CD4-positive, alpha-beta memory T cell (primary cell): ENCODE measurements around the gene RTL9. TPM values are rescaled to one million over a fixed set of nuclear protein-coding genes. Genes with fewer than 3 reads are reported as not detected.
A peak's percentile ranks its signal among the peaks of the same experiment; 100 is the strongest.

Experiments
- CTCF ChIA-PET: fragments of 350-600 bp; sonication (Branson Sonifier 250); formaldehyde crosslinking; loops from one replicate; lab custom pipeline; 2021; ENCODE audit warnings: inconsistent platforms; ENCODE audit not compliant: partially characterized antibody; lab: Charles Lee
- POLR2A ChIA-PET: fragments of 350-600 bp; sonication (Branson Sonifier 250); formaldehyde crosslinking; loops from one replicate; lab custom pipeline; 2021; ENCODE audit not compliant: partially characterized antibody; lab: Charles Lee
- DNase-seq, 5 donors: peaks; one replicate each; pipeline versions ENCODE4 v3.0.0 to v3.0.0-alpha.2; 2020 to 2022; ENCODE audit warnings: mixed read lengths in 1 of 5
- H3K27ac ChIP-seq: one replicate; pipeline ENCODE4 v1.7.0; 2013; ENCODE audit warnings: low read depth, low read length
- H3K27me3 ChIP-seq: 2 replicates; pipeline ENCODE4 v1.7.0; 2013; ENCODE audit warnings: mild to moderate bottlenecking, low read length, moderate library complexity; ENCODE audit not compliant: insufficient read depth
- H3K36me3 ChIP-seq: 2 replicates; pipeline ENCODE4 v1.7.0; 2013; ENCODE audit warnings: mild to moderate bottlenecking, low read length, moderate library complexity; ENCODE audit not compliant: insufficient read depth
- H3K4me1 ChIP-seq: 2 replicates; pipeline ENCODE4 v1.7.0; 2013; ENCODE audit warnings: mild to moderate bottlenecking, low read length, moderate library complexity; ENCODE audit not compliant: insufficient read depth
- H3K4me3 ChIP-seq, 2 donors: one replicate each; pipeline ENCODE4 v1.7.0; 2013; ENCODE audit warnings: low read length in 2 of 2, mild to moderate bottlenecking in 1 of 2
- H3K9me3 ChIP-seq, 2 donors: one replicate each; pipeline ENCODE4 v1.7.0; 2013; ENCODE audit warnings: low read length in 2 of 2, control low read depth in 1 of 2; ENCODE audit not compliant: control insufficient read depth in 1 of 2
- H3K27ac Mint-ChIP-seq, 7 donors: one replicate each; pipeline ENCODE4 v1.8.0; 2020 to 2021; ENCODE audit warnings: mixed read lengths in 7 of 7, mild to moderate bottlenecking in 6 of 7, inconsistent platforms in 3 of 7, moderate library complexity in 3 of 7
- H3K27me3 Mint-ChIP-seq, 2 donors: one replicate each; pipeline ENCODE4 v1.8.0; 2020 to 2021; ENCODE audit warnings: mixed read lengths in 2 of 2
- H3K36me3 Mint-ChIP-seq, 2 donors: one replicate each; pipeline ENCODE4 v1.8.0; 2020 to 2021; ENCODE audit warnings: mixed read lengths in 2 of 2, inconsistent platforms in 1 of 2, mild to moderate bottlenecking in 1 of 2
- H3K4me1 Mint-ChIP-seq, 4 donors: one replicate each; pipeline ENCODE4 v1.8.0; 2020 to 2021; ENCODE audit warnings: mixed read lengths in 4 of 4, mild to moderate bottlenecking in 1 of 4
- H3K4me3 Mint-ChIP-seq, 8 donors: one replicate each; pipeline ENCODE4 v1.8.0; 2020 to 2021; ENCODE audit warnings: mixed read lengths in 8 of 8, mild to moderate bottlenecking in 7 of 8, moderate library complexity in 6 of 8, inconsistent platforms in 3 of 8
- H3K9me3 Mint-ChIP-seq, 8 donors: one replicate each; pipeline ENCODE4 v1.8.0; 2020 to 2021; ENCODE audit warnings: mixed read lengths in 8 of 8, mild to moderate bottlenecking in 5 of 8, inconsistent platforms in 3 of 8, moderate library complexity in 1 of 8
- intact Hi-C: fragments of 100-400 bp; cut with micrococcal nuclease; formaldehyde crosslinking; loops from one replicate; pipeline ENCODE4 v1.15.1; 2023
- polyA plus RNA-seq, 2 donors: library from polyadenylated mRNA; unstranded; fragments of 300-500 nt; fragmentation: Illumina TruSeq; gene quantifications; one replicate each; pipeline ENCODE4 v1.2.3, GENCODE V29; 2021
- total RNA-seq, 2 experiments: library from RNA; stranded (reverse); gene quantifications; one replicate each; pipeline ENCODE4 v1.2.3, GENCODE V29; 2021

The RTL9 gene
- total and polyA plus RNA-seq, 4 experiments from 2014 or later: not detected

DNA sequence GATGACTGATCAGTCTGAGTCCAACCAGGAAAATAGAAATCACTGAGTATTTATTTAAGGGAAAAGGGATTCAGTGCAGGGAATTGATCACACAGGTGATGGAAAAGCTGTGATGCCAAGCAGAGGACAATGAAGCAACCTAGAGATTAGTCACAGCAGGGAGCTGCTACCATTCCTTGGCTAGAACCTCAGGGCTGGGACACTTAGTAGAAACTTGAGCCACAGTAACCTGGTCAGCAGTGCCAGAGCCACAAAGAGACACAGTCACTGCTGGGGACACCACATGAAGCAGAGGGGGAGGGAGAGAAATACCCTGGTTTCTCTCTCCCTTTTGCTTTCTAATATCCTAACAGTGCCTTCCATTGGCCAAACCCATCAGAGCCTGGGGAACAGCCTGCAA lies 38.7 kb downstream of the RTL9 start:
- DNase-seq: no peak
- Mint-ChIP-seq H3K27ac (no peak overlapping the region), H3K4me1 (peaks cover 0 to 1% (median 0%) of the 10 kb centered on the region in 4 donors), H3K36me3 (no peaks in the 10 kb centered on the region), H3K9me3 (no peaks in the 10 kb centered on the region), H3K27me3 (peaks cover 0 to 5% of the 10 kb centered on the region in 2 donors), H3K4me3 (no peak overlapping the region)
- H3K36me3 ChIP-seq: no peaks in the 10 kb centered on the region
- no peaks in the 10 kb centered on the region for H3K4me1 ChIP-seq
- no peak overlapping the region for H3K27ac ChIP-seq
- CTCF ChIA-PET: interaction anchor here (0.9 to 1.1 kb wide), 3 partner anchors 14 to 242 kb away, joined by 3 read pairs; no protein-coding TSS in a partner anchor
- intact Hi-C loops: no loop called here
- H3K9me3 ChIP-seq: no peaks in the 10 kb centered on the region
- POLR2A ChIA-PET: no interaction called here
- no peaks in the 10 kb centered on the region for H3K27me3 ChIP-seq
- no peak overlapping the region for H3K4me3 ChIP-seq

DNA sequence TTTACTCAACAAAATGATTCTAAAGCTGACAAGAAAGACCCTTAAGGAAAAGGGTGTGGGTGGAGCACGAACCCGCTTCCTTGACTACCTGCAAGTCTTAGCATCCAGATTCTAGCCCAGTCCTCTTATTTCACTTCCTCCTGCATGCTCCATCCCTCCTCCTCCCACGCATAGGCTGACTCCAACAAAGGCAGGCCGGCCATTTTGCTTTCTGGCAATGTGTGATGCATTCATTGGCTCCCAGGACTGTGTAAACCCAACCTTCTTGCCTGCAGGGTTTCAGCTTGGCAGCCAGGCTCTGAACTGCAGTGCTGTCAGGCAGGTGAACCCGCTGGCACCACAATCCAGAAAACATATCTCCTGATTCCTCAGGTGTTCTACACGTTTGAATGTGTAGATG lies 39.3 kb downstream of the RTL9 start:
- Histone ChIP-seq H3K9me3 (no peaks in the 10 kb centered on the region), H3K27me3 (no peaks in the 10 kb centered on the region), H3K36me3 (no peaks in the 10 kb centered on the region), H3K27ac (no peak overlapping the region), H3K4me3 (no peak overlapping the region), H3K4me1 (no peaks in the 10 kb centered on the region)
- ChIA-PET POLR2A (no interaction called here), CTCF (interaction anchor here (0.9 to 1.1 kb wide), 2 partner anchors 230 to 243 kb away, joined by 3 read pairs; no protein-coding TSS in a partner anchor)
- no peaks in the 10 kb centered on the region for H3K36me3 Mint-ChIP-seq
- peaks cover 0 to 5% of the 10 kb centered on the region in 2 donors for H3K27me3 Mint-ChIP-seq
- H3K4me1 Mint-ChIP-seq: peaks cover 0 to 1% (median 0%) of the 10 kb centered on the region in 4 donors
- H3K27ac Mint-ChIP-seq: no peak overlapping the region
- intact Hi-C loops: no loop called here
- H3K9me3 Mint-ChIP-seq: no peaks in the 10 kb centered on the region
- H3K4me3 Mint-ChIP-seq: no peak overlapping the region
- no peak for DNase-seq

- no peaks in the 10 kb centered on the region for H3K36me3 ChIP-seq
- Mint-ChIP-seq H3K27me3 (peaks cover 0 to 6% of the 10 kb centered on the region in 2 donors), H3K4me1 (peaks cover 0 to 1% (median 0%) of the 10 kb centered on the region in 4 donors), H3K36me3 (no peaks in the 10 kb centered on the region), H3K27ac (no peak overlapping the region), H3K4me3 (no peak overlapping the region), H3K9me3 (no peaks in the 10 kb centered on the region)
- ChIA-PET POLR2A (no interaction called here), CTCF (interaction anchor here (5.3 kb wide), 1 partner anchor 240 kb away, joined by 56 read pairs; no protein-coding TSS in a partner anchor)
- no peak overlapping the region for H3K27ac ChIP-seq
- no peaks in the 10 kb centered on the region for H3K27me3 ChIP-seq
- intact Hi-C loops: no loop called here
- H3K4me3 ChIP-seq: no peak overlapping the region
- no peaks in the 10 kb centered on the region for H3K9me3 ChIP-seq
- H3K4me1 ChIP-seq: no peaks in the 10 kb centered on the region
- DNase-seq: no peak
These were observed 40.8 kb downstream of the RTL9 start for GRCh38 chrX:110399497-110399896.

GRCh38 chrX:110399966-110400365 lies 41.3 kb downstream of the RTL9 start:
- H3K9me3 ChIP-seq: no peaks in the 10 kb centered on the region
- no peak overlapping the region for H3K27ac ChIP-seq
- no peak for DNase-seq
- H3K4me1 Mint-ChIP-seq: peaks cover 0 to 1% (median 0%) of the 10 kb centered on the region in 4 donors
- POLR2A ChIA-PET: no interaction called here
- H3K9me3 Mint-ChIP-seq: no peaks in the 10 kb centered on the region
- no peak overlapping the region for H3K27ac Mint-ChIP-seq
- no peaks in the 10 kb centered on the region for H3K36me3 ChIP-seq
- no peak overlapping the region for H3K4me3 Mint-ChIP-seq
- no peaks in the 10 kb centered on the region for H3K36me3 Mint-ChIP-seq
- H3K27me3 Mint-ChIP-seq: peaks cover 0 to 6% of the 10 kb centered on the region in 2 donors
- no peak overlapping the region for H3K4me3 ChIP-seq
- H3K27me3 ChIP-seq: no peaks in the 10 kb centered on the region
- H3K4me1 ChIP-seq: no peaks in the 10 kb centered on the region
- intact Hi-C loops: loop anchor here (10.0 kb wide), 1 partner anchor 85 kb away; the partner anchor contains the start of gene AMMECR1
- CTCF ChIA-PET: interaction anchor here (5.3 kb wide), 1 partner anchor 240 kb away, joined by 56 read pairs; no protein-coding TSS in a partner anchor

DNA sequence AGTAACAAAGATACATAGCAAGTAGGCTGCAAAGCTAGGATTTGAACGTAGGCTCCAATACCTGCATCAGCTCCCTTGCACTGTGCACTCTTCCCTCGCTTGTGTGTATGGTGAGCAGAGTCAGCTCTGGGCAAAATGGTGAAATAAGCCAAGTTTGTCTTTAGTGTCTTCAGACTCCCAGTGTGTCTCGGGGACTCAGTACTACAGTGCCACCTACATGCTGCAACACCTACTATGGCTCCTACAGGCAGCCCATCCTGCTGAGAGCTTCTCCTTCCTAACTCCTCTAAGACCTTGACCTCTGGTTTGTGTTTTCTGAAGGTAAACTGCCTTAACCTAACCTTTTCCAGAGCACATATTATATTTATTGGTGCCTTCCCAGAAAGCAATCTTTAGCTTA lies 42.5 kb downstream of the RTL9 start:
- Histone ChIP-seq H3K4me3 (no peak overlapping the region), H3K27ac (no peak overlapping the region), H3K4me1 (no peaks in the 10 kb centered on the region), H3K27me3 (no peaks in the 10 kb centered on the region), H3K9me3 (no peaks in the 10 kb centered on the region), H3K36me3 (no peaks in the 10 kb centered on the region)
- Mint-ChIP-seq H3K27me3 (peaks cover 0 to 6% of the 10 kb centered on the region in 2 donors), H3K36me3 (no peaks in the 10 kb centered on the region), H3K4me1 (peaks cover 0 to 1% (median 0%) of the 10 kb centered on the region in 4 donors), H3K4me3 (no peak overlapping the region), H3K27ac (no peak overlapping the region), H3K9me3 (no peaks in the 10 kb centered on the region)
- intact Hi-C loops: loop anchor here (1.0 to 10.0 kb wide), 2 partner anchors 86 to 241 kb away; partner anchors contain the start of gene AMMECR1
- ChIA-PET POLR2A (no interaction called here), CTCF (interaction anchor here (0.7 to 5.3 kb wide), 7 partner anchors 85 to 254 kb away, joined by 3 to 56 read pairs (median 3); no protein-coding TSS in a partner anchor)
- peak in 2 of 5 donors; percentile 2 to 4 for DNase-seq

- Histone ChIP-seq H3K27me3 (no peaks in the 10 kb centered on the region), H3K27ac (no peak overlapping the region), H3K4me1 (no peaks in the 10 kb centered on the region), H3K9me3 (no peaks in the 10 kb centered on the region), H3K36me3 (no peaks in the 10 kb centered on the region), H3K4me3 (no peak overlapping the region)
- DNase-seq: no peak
- ChIA-PET CTCF (interaction anchor here (0.8 to 5.3 kb wide), 7 partner anchors 10 to 247 kb away, joined by 3 to 56 read pairs (median 4); no protein-coding TSS in a partner anchor), POLR2A (no interaction called here)
- H3K4me1 Mint-ChIP-seq: peaks cover 0 to 1% (median 0%) of the 10 kb centered on the region in 4 donors
- peak overlapping the region in 1 of 7 donors; percentile 43 for H3K27ac Mint-ChIP-seq
- H3K27me3 Mint-ChIP-seq: peaks cover 0 to 6% of the 10 kb centered on the region in 2 donors
- intact Hi-C loops: loop anchor here (10.0 kb wide), 1 partner anchor 87 kb away; the partner anchor contains the start of gene AMMECR1
- no peaks in the 10 kb centered on the region for H3K36me3 Mint-ChIP-seq
- no peak overlapping the region for H3K4me3 Mint-ChIP-seq
- H3K9me3 Mint-ChIP-seq: no peaks in the 10 kb centered on the region
These were observed 43.6 kb downstream of the RTL9 start for GRCh38 chrX:110402091-110402849.

- H3K27me3 Mint-ChIP-seq: peaks cover 0 to 6% of the 10 kb centered on the region in 2 donors
- intact Hi-C loops: loop anchor here (10.0 kb wide), 1 partner anchor 88 kb away; the partner anchor contains the start of gene AMMECR1
- H3K27ac Mint-ChIP-seq: no peak overlapping the region
- ChIA-PET POLR2A (no interaction called here), CTCF (interaction anchor here (0.8 to 5.3 kb wide), 9 partner anchors 9 to 256 kb away, joined by 3 to 56 read pairs (median 4); no protein-coding TSS in a partner anchor)
- H3K9me3 Mint-ChIP-seq: no peaks in the 10 kb centered on the region
- no peak overlapping the region for H3K27ac ChIP-seq
- H3K4me1 ChIP-seq: no peaks in the 10 kb centered on the region
- H3K4me1 Mint-ChIP-seq: peaks cover 0 to 1% (median 0%) of the 10 kb centered on the region in 4 donors
- H3K36me3 Mint-ChIP-seq: no peaks in the 10 kb centered on the region
- no peak overlapping the region for H3K4me3 ChIP-seq
- H3K9me3 ChIP-seq: no peaks in the 10 kb centered on the region
- H3K27me3 ChIP-seq: no peaks in the 10 kb centered on the region
- no peaks in the 10 kb centered on the region for H3K36me3 ChIP-seq
- DNase-seq: no peak
- H3K4me3 Mint-ChIP-seq: no peak overlapping the region
These were observed 44.2 kb downstream of the RTL9 start for GRCh38 chrX:110402850-110403221.
